ENCODE results near the gene PTRH1. TPM values are rescaled to one million over a fixed set of nuclear protein-coding genes. Genes with fewer than 3 reads are reported as not detected.

Gene PTRH1
- total RNA-seq, 1 experiment from 2014 or later, result 21.8 TPM

- H3K4me1 ChIP-seq (ENCODE audit: control insufficient read depth in 1 of 2, insufficient read depth in 2 of 2, low read length in 2 of 2), result no peaks in the 10 kb centered on the region
- no peak for DNase-seq (ENCODE audit: low read depth, low spot score)
- H2AFZ ChIP-seq (ENCODE audit: low read depth, low read length, poor library complexity, severe bottlenecking), result no peak overlapping the region
- intact Hi-C loops (cut with micrococcal nuclease), result no loop called here
- ChIA-PET POLR2A (no interaction called here), RAD21 (ENCODE audit: low non-redundant PET in 1 of 2, low total read pairs in 2 of 2, uncharacterized antibody in 2 of 2, unreplicated experiment in 2 of 2) (no interaction called here), CTCF (no interaction called here)
- no peaks in the 10 kb centered on the region for H3K9me2 ChIP-seq (ENCODE audit: insufficient read depth)
- no peak overlapping the region for H3K27ac ChIP-seq (ENCODE audit: low read depth, low read length)
- no peak overlapping the region for H3K4me2 ChIP-seq (ENCODE audit: low read length)
- H3K36me3 ChIP-seq (ENCODE audit: control insufficient read depth in 1 of 2, insufficient read depth in 2 of 2, low read length in 2 of 2), result no peaks in the 10 kb centered on the region
- no peaks in the 10 kb centered on the region for H4K20me1 ChIP-seq (ENCODE audit: insufficient read depth)
- no peak for ATAC-seq
- no peaks in the 10 kb centered on the region for H3K79me2 ChIP-seq (ENCODE audit: insufficient read depth, low read length)
- H3K9ac ChIP-seq (ENCODE audit: low read length), result no peak overlapping the region
- no peaks in the 10 kb centered on the region; the same call in 1 of the 2 replicates for H3K27me3 ChIP-seq (ENCODE audit: insufficient read depth, low read length)
- H3K4me3 ChIP-seq (replicated peaks in 1 of 2; ENCODE audit: low read depth in 1 of 2, low read length in 2 of 2), result no peak overlapping the region
- no peaks in the 10 kb centered on the region for H3K9me3 ChIP-seq (ENCODE audit: control insufficient read depth in 1 of 2, insufficient read depth in 1 of 2, low read depth in 1 of 2, low read length in 2 of 2)
- TF ChIP-seq TCF7L2 (IDR thresholded peaks at IDR 0.05; ENCODE audit: borderline replicate concordance, extremely low read depth, insufficient read depth, insufficient read length), result no peak
- TF ChIP-seq ELF1 (IDR thresholded peaks at IDR 0.05; ENCODE audit: borderline replicate concordance, low read depth), result no peak
- TF ChIP-seq POLR2A (IDR thresholded peaks at IDR 0.05; ENCODE audit: borderline replicate concordance, extremely low read depth, insufficient read depth, insufficient read length), result no peak
- TF ChIP-seq EGR1 (IDR thresholded peaks at IDR 0.05; ENCODE audit: low read depth), result no peak
- TF ChIP-seq, protein P1, sequence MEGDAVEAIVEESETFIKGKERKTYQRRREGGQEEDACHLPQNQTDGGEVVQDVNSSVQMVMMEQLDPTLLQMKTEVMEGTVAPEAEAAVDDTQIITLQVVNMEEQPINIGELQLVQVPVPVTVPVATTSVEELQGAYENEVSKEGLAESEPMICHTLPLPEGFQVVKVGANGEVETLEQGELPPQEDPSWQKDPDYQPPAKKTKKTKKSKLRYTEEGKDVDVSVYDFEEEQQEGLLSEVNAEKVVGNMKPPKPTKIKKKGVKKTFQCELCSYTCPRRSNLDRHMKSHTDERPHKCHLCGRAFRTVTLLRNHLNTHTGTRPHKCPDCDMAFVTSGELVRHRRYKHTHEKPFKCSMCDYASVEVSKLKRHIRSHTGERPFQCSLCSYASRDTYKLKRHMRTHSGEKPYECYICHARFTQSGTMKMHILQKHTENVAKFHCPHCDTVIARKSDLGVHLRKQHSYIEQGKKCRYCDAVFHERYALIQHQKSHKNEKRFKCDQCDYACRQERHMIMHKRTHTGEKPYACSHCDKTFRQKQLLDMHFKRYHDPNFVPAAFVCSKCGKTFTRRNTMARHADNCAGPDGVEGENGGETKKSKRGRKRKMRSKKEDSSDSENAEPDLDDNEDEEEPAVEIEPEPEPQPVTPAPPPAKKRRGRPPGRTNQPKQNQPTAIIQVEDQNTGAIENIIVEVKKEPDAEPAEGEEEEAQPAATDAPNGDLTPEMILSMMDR (IDR thresholded peaks at IDR 0.05 in 2 of 3, conservative IDR thresholded peaks at IDR 0.05 in 1 of 3; ENCODE audit: borderline replicate concordance in 1 of 3, insufficient read depth in 1 of 3, low read depth in 2 of 3, low read length in 2 of 3), result no peak
- no peak for TF ChIP-seq ZFX (IDR thresholded peaks at IDR 0.05)
- no peak for TF ChIP-seq ATF3 (IDR thresholded peaks at IDR 0.05)
- no peak for TF ChIP-seq YY1 (IDR thresholded peaks at IDR 0.05; ENCODE audit: extremely low read depth, insufficient replicate concordance, low read depth, low read length)
- no peak for TF ChIP-seq ZNF274 (IDR thresholded peaks at IDR 0.05; ENCODE audit: low read depth, low read length)
- TF ChIP-seq SRF (IDR thresholded peaks at IDR 0.05; ENCODE audit: low read depth), result no peak
- no peak for TF ChIP-seq CBX3 (IDR thresholded peaks at IDR 0.05; ENCODE audit: low read depth)
- no peak for TF ChIP-seq SIN3A (IDR thresholded peaks at IDR 0.05; ENCODE audit: low read depth)
- no peak for TF ChIP-seq ZBTB33 (IDR thresholded peaks at IDR 0.05; ENCODE audit: extremely low read depth, insufficient replicate concordance, low read length)
- no TSS peak for BruUV-seq (replicated peaks)
Observed at GRCh38 chr9:127762111-127762676, 46.7 kb upstream of the PTRH1 start.
